GM23338 (cell line): ENCODE data around the gene XXYLT1. TPM values are rescaled to one million over a fixed set of nuclear protein-coding genes. Genes with fewer than 3 reads are reported as not detected.

Experiments
- ATAC-seq: fragments of 200-7000 bp; cut with Tn5 transposase; 3 replicates; pipeline ENCODE4 v1.9.1; 2020
- DNase-seq: peaks from one replicate; pipeline ENCODE4 v3.0.0-alpha.2; 2015; ENCODE audit warnings: low spot score
- H2AFZ ChIP-seq: fragments of 200-600 bp; sonication (generic); 2 replicates; pipeline ENCODE4 v1.8.0; 2016; ENCODE audit warnings: antibody characterized with exemption, mild to moderate bottlenecking, moderate library complexity
- H3F3A ChIP-seq: fragments of 200-600 bp; sonication (generic); replicated peaks from 2 replicates; pipeline ENCODE4 v1.8.0; 2017; ENCODE audit warnings: antibody characterized with exemption, mixed run types, low read depth
- H3K27ac ChIP-seq: fragments of 200-600 bp; sonication (generic); 2 replicates; pipeline ENCODE4 v1.6.1; 2016; ENCODE audit warnings: low read depth
- H3K27me3 ChIP-seq: fragments of 200-600 bp; sonication (generic); 2 replicates; pipeline ENCODE4 v1.8.0; 2016; ENCODE audit warnings: mild to moderate bottlenecking, mixed run types, moderate library complexity; ENCODE audit not compliant: insufficient read depth
- H3K36me3 ChIP-seq: fragments of 200-600 bp; sonication (generic); 2 replicates; pipeline ENCODE4 v1.8.0; 2016; ENCODE audit warnings: mild to moderate bottlenecking; ENCODE audit not compliant: insufficient read depth
- H3K4me1 ChIP-seq: fragments of 200-600 bp; sonication (generic); 2 replicates; pipeline ENCODE4 v1.8.0; 2016; ENCODE audit warnings: mild to moderate bottlenecking, moderate library complexity; ENCODE audit not compliant: insufficient read depth
- H3K4me2 ChIP-seq: fragments of 200-600 bp; sonication (generic); 2 replicates; pipeline ENCODE4 v1.7.1; 2017; ENCODE audit warnings: mixed run types
- H3K4me3 ChIP-seq: fragments of 200-600 bp; sonication (generic); 2 replicates; pipeline ENCODE4 v1.6.1; 2016; ENCODE audit warnings: mixed run types
- H3K79me2 ChIP-seq: fragments of 200-600 bp; sonication (generic); replicated peaks from 2 replicates; pipeline ENCODE4 v1.8.0; 2017; ENCODE audit warnings: mild to moderate bottlenecking; ENCODE audit not compliant: insufficient read depth
- H3K9me2 ChIP-seq: fragments of 200-600 bp; sonication (generic); 2 replicates; pipeline ENCODE4 v1.8.0; 2017; ENCODE audit not compliant: insufficient read depth
- H4K20me1 ChIP-seq: fragments of 200-600 bp; sonication (generic); replicated peaks from 2 replicates; pipeline ENCODE4 v1.8.0; 2017; ENCODE audit warnings: mild to moderate bottlenecking; ENCODE audit not compliant: insufficient read depth
- H3K27ac Mint-ChIP-seq: 2 replicates; pipeline ENCODE4 v1.8.0; 2020; ENCODE audit warnings: inconsistent platforms, mild to moderate bottlenecking, moderate library complexity, mixed read lengths
- H3K27me3 Mint-ChIP-seq: 3 replicates; pipeline ENCODE4 v1.8.0; 2022; ENCODE audit warnings: low read depth, mild to moderate bottlenecking, moderate library complexity, mixed read lengths, inconsistent platforms; ENCODE audit not compliant: insufficient read depth, poor library complexity
- H3K36me3 Mint-ChIP-seq: 3 replicates; pipeline ENCODE4 v1.8.0; 2021; ENCODE audit warnings: low read depth, mild to moderate bottlenecking, inconsistent platforms, moderate library complexity, mixed read lengths
- H3K4me1 Mint-ChIP-seq: 3 replicates; pipeline ENCODE4 v1.8.0; 2020; ENCODE audit warnings: mild to moderate bottlenecking, inconsistent platforms, mixed read lengths
- H3K4me3 Mint-ChIP-seq: 3 replicates; pipeline ENCODE4 v1.8.0; 2021; ENCODE audit warnings: moderate library complexity, mild to moderate bottlenecking, inconsistent platforms, mixed read lengths
- H3K9me3 Mint-ChIP-seq: 3 replicates; pipeline ENCODE4 v1.8.0; 2020; ENCODE audit warnings: moderate library complexity, mild to moderate bottlenecking, inconsistent platforms, mixed read lengths
- CREB1 ChIP-seq: fragments of 250-450 bp; sonication (Bioruptor Pico); IDR thresholded peaks from 2 replicates; pipeline ENCODE4 v1.5.0; 2020; ENCODE audit warnings: low read depth, mild to moderate bottlenecking, moderate library complexity
- CTCF ChIP-seq, 2 experiments: fragments of 200-600 bp in 1 of 2; sonication (generic) in 1 of 2; conservative IDR thresholded peaks; 2 replicates each; pipeline versions ENCODE4 v1.5.1 to v1.6.1; 2016 to 2017; ENCODE audit warnings: antibody characterized with exemption in 2 of 2, low read depth in 2 of 2, mild to moderate bottlenecking in 2 of 2, moderate library complexity in 1 of 2
- ETS1 ChIP-seq: IDR thresholded peaks from 2 replicates; pipeline ENCODE4 v1.6.1; 2016; ENCODE audit warnings: antibody characterized with exemption
- EZH2 ChIP-seq: fragments of 200-600 bp; sonication (generic); IDR thresholded peaks from one replicate; pipeline ENCODE4 v1.8.0; 2017; ENCODE audit warnings: antibody characterized with exemption, mild to moderate bottlenecking, low read depth; ENCODE audit not compliant: unreplicated experiment
- EZH2phosphoT487 ChIP-seq: fragments of 200-600 bp; sonication (generic); IDR thresholded peaks from one replicate; pipeline ENCODE4 v1.8.1; 2018; ENCODE audit warnings: antibody characterized with exemption; ENCODE audit not compliant: unreplicated experiment
- JUNB ChIP-seq: IDR thresholded peaks from one replicate; pipeline ENCODE4 v1.6.1; 2016; ENCODE audit warnings: antibody characterized with exemption; ENCODE audit not compliant: unreplicated experiment
- NANOG ChIP-seq: IDR thresholded peaks from 2 replicates; pipeline ENCODE4 v1.6.1; 2016; ENCODE audit warnings: antibody characterized with exemption, borderline replicate concordance
- POLR2AphosphoS5 ChIP-seq: IDR thresholded peaks from 2 replicates; pipeline ENCODE4 v1.6.1; 2016; ENCODE audit warnings: antibody characterized with exemption, low read depth
- STAT1 ChIP-seq: IDR thresholded peaks from one replicate; pipeline ENCODE4 v1.6.1; 2016; ENCODE audit warnings: antibody characterized with exemption; ENCODE audit not compliant: unreplicated experiment
- ZNF114 ChIP-seq: fragments of 250-450 bp; sonication (Bioruptor Pico); IDR thresholded peaks from 2 replicates; pipeline ENCODE4 v1.5.0; 2020; ENCODE audit warnings: mild to moderate bottlenecking, moderate library complexity
- ZNF331 ChIP-seq: fragments of 250-450 bp; sonication (Bioruptor Pico); IDR thresholded peaks from 2 replicates; pipeline ENCODE4 v1.5.0; 2020; ENCODE audit warnings: low read depth, mild to moderate bottlenecking, moderate library complexity
- polyA plus RNA-seq: library from polyadenylated mRNA; unstranded; fragments of >200 nt; fragmentation: Nextera tagmentation; extraction: Ambion mirVana; gene quantifications from 2 replicates; pipeline ENCODE4 v1.2.1, GENCODE V29; 2016
- total RNA-seq: library from RNA; depleted of rRNA; stranded (reverse); fragments of >200 nt; shearing (Covaris generic); gene quantifications from 2 replicates; pipeline ENCODE4 v1.2.3, GENCODE V29; 2014
- TF ChIP-seq, protein P1 (sequence below): fragments of 250-450 bp; sonication (Bioruptor Pico); IDR thresholded peaks from 2 replicates; pipeline ENCODE4 v1.5.0; 2020; ENCODE audit warnings: mild to moderate bottlenecking, moderate library complexity
- TF ChIP-seq, protein P2 (sequence below): IDR thresholded peaks from one replicate; pipeline ENCODE4 v1.6.1; 2018; ENCODE audit warnings: antibody characterized with exemption; ENCODE audit not compliant: unreplicated experiment

Gene XXYLT1
- total and polyA plus RNA-seq, 2 experiments from 2014 or later: 13.5 to 34.8 TPM

DNA sequence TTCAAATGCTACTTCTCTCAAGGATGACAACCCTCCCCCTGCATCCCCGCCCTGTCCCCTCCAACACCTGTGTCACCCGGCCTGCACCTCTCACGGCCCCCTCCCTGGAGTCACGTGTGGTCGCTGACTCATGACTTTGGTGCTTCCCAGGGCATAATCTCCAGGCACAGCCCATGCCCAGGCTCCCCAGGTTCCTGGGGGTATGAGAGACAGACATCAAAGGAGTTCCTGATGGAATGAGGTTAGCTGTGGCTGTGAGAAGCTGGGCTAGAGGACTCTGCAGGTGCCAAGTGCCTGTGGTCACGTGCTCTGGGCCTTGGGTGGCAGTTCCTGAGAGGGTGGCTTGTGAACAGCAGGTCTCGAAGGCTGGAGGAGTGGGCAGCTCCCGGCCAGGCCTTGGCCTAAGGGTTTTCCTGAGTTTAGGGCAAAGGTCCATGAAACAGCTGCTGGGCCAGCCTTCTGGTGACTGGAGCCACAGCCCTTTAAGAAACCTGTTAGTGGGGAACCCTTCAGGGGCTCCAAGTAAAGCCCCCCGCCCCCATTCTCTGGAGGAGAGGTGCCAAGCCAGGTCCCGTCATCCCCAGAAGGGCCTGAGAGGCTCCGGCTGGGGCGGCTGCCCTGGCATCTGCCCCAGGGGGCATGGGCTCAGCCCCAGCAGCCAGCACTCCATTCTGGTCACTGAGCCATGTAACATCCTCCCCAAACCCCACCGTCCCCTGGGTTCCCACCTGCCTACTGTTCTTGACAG, 230.0 kb downstream of the XXYLT1 start:
- H3K36me3 Mint-ChIP-seq: no peaks in the 10 kb centered on the region
- Histone ChIP-seq H3K36me3 (no peaks in the 10 kb centered on the region), H3K9me2 (no peaks in the 10 kb centered on the region), H3K4me2 (no peak overlapping the region), H4K20me1 (no peaks in the 10 kb centered on the region), H3K79me2 (no peaks in the 10 kb centered on the region), H3F3A (no peaks in the 10 kb centered on the region), H2AFZ (no peak overlapping the region), H3K27me3 (no peaks in the 10 kb centered on the region), H3K4me3 (no peak overlapping the region), H3K4me1 (peaks cover 6% of the 10 kb centered on the region), H3K27ac (no peak overlapping the region)
- H3K27ac Mint-ChIP-seq: no peak overlapping the region
- DNase-seq: no peak
- TF ChIP-seq EZH2: no peak
- TF ChIP-seq POLR2AphosphoS5: no peak
- TF ChIP-seq NANOG: no peak
- no peak for TF ChIP-seq ZNF114
- TF ChIP-seq ZNF331 (CRISPR knock-in tag): no peak
- no peak for TF ChIP-seq CREB1
- TF ChIP-seq STAT1: no peak
- TF ChIP-seq, protein P1, sequence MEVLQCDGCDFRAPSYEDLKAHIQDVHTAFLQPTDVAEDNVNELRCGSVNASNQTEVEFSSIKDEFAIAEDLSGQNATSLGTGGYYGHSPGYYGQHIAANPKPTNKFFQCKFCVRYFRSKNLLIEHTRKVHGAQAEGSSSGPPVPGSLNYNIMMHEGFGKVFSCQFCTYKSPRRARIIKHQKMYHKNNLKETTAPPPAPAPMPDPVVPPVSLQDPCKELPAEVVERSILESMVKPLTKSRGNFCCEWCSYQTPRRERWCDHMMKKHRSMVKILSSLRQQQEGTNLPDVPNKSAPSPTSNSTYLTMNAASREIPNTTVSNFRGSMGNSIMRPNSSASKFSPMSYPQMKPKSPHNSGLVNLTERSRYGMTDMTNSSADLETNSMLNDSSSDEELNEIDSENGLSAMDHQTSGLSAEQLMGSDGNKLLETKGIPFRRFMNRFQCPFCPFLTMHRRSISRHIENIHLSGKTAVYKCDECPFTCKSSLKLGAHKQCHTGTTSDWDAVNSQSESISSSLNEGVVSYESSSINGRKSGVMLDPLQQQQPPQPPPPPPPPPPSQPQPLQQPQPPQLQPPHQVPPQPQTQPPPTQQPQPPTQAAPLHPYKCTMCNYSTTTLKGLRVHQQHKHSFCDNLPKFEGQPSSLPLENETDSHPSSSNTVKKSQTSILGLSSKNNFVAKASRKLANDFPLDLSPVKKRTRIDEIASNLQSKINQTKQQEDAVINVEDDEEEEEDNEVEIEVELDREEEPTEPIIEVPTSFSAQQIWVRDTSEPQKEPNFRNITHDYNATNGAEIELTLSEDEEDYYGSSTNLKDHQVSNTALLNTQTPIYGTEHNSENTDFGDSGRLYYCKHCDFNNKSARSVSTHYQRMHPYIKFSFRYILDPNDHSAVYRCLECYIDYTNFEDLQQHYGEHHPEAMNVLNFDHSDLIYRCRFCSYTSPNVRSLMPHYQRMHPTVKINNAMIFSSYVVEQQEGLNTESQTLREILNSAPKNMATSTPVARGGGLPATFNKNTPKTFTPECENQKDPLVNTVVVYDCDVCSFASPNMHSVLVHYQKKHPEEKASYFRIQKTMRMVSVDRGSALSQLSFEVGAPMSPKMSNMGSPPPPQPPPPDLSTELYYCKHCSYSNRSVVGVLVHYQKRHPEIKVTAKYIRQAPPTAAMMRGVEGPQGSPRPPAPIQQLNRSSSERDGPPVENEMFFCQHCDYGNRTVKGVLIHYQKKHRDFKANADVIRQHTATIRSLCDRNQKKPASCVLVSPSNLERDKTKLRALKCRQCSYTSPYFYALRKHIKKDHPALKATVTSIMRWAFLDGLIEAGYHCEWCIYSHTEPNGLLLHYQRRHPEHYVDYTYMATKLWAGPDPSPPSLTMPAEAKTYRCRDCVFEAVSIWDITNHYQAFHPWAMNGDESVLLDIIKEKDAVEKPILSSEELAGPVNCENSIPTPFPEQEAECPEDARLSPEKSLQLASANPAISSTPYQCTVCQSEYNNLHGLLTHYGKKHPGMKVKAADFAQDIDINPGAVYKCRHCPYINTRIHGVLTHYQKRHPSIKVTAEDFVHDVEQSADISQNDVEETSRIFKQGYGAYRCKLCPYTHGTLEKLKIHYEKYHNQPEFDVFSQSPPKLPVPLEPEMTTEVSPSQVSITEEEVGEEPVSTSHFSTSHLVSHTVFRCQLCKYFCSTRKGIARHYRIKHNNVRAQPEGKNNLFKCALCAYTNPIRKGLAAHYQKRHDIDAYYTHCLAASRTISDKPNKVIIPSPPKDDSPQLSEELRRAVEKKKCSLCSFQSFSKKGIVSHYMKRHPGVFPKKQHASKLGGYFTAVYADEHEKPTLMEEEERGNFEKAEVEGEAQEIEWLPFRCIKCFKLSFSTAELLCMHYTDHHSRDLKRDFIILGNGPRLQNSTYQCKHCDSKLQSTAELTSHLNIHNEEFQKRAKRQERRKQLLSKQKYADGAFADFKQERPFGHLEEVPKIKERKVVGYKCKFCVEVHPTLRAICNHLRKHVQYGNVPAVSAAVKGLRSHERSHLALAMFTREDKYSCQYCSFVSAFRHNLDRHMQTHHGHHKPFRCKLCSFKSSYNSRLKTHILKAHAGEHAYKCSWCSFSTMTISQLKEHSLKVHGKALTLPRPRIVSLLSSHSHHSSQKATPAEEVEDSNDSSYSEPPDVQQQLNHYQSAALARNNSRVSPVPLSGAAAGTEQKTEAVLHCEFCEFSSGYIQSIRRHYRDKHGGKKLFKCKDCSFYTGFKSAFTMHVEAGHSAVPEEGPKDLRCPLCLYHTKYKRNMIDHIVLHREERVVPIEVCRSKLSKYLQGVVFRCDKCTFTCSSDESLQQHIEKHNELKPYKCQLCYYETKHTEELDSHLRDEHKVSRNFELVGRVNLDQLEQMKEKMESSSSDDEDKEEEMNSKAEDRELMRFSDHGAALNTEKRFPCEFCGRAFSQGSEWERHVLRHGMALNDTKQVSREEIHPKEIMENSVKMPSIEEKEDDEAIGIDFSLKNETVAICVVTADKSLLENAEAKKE (CRISPR knock-in tag): no peak
- no peak for TF ChIP-seq CTCF (conservative IDR thresholded peaks at IDR 0.05; ENCODE audit: low read depth in 2 of 2)
- TF ChIP-seq JUNB: no peak
- no peak for TF ChIP-seq ETS1
- no peak for TF ChIP-seq EZH2phosphoT487
- TF ChIP-seq, protein P2, sequence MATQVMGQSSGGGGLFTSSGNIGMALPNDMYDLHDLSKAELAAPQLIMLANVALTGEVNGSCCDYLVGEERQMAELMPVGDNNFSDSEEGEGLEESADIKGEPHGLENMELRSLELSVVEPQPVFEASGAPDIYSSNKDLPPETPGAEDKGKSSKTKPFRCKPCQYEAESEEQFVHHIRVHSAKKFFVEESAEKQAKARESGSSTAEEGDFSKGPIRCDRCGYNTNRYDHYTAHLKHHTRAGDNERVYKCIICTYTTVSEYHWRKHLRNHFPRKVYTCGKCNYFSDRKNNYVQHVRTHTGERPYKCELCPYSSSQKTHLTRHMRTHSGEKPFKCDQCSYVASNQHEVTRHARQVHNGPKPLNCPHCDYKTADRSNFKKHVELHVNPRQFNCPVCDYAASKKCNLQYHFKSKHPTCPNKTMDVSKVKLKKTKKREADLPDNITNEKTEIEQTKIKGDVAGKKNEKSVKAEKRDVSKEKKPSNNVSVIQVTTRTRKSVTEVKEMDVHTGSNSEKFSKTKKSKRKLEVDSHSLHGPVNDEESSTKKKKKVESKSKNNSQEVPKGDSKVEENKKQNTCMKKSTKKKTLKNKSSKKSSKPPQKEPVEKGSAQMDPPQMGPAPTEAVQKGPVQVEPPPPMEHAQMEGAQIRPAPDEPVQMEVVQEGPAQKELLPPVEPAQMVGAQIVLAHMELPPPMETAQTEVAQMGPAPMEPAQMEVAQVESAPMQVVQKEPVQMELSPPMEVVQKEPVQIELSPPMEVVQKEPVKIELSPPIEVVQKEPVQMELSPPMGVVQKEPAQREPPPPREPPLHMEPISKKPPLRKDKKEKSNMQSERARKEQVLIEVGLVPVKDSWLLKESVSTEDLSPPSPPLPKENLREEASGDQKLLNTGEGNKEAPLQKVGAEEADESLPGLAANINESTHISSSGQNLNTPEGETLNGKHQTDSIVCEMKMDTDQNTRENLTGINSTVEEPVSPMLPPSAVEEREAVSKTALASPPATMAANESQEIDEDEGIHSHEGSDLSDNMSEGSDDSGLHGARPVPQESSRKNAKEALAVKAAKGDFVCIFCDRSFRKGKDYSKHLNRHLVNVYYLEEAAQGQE: no peak
- ATAC-seq: no peak
- peaks cover 42% of the 10 kb centered on the region for H3K4me1 Mint-ChIP-seq
- H3K27me3 Mint-ChIP-seq: peaks cover 18% of the 10 kb centered on the region
- peaks cover 6% of the 10 kb centered on the region; the same call in 2 of the 3 replicates for H3K9me3 Mint-ChIP-seq
- H3K4me3 Mint-ChIP-seq: no peak overlapping the region
